ENCODE data around the gene CD52.

Gene CD52

GRCh38 chr1:26290122-26290881 is 27.5 kb upstream of the CD52 start:
- Histone ChIP-seq H2AFZ (ENCODE audit: low read length) (no peak overlapping the region), H3K9ac (ENCODE audit: low read length) (peak overlapping the region; percentile 77), H3K27ac (ENCODE audit: low read depth, low read length, poor library complexity, severe bottlenecking) (peak overlapping the region; percentile 100), H3K4me2 (ENCODE audit: low read length) (peak overlapping the region; percentile 55), H3K79me2 (ENCODE audit: insufficient read depth, low read length) (no peaks in the 10 kb centered on the region), H3K9me3 (ENCODE audit: low read length) (no peaks in the 10 kb centered on the region), H3K9me2 (ENCODE audit: low read depth, low read length) (no peaks in the 10 kb centered on the region), H3K4me1 (ENCODE audit: insufficient read depth, low read length, severe bottlenecking) (peaks cover 72% of the 10 kb centered on the region), H4K20me1 (ENCODE audit: insufficient read depth, low read length) (no peaks in the 10 kb centered on the region), H3K27me3 (ENCODE audit: insufficient read depth, low read length) (no peaks in the 10 kb centered on the region), H3K36me3 (ENCODE audit: insufficient read depth, low read length) (peaks cover 11% of the 10 kb centered on the region; the same call in 1 of the 2 replicates), H3K4me3 (ENCODE audit: low read depth, low read length, poor library complexity, severe bottlenecking) (peak overlapping the region; percentile 11), H3F3A (ENCODE audit: insufficient read depth, low read length) (peaks cover 22% of the 10 kb centered on the region; the same call in 1 of the 2 replicates)
- TF ChIP-seq CTCF (IDR thresholded peaks at IDR 0.05; ENCODE audit: low read length) (no peak), EZH2 (IDR thresholded peaks at IDR 0.05; ENCODE audit: borderline replicate concordance, low read length) (no peak)

GRCh38 chr1:26290882-26291261 is 26.9 kb upstream of the CD52 start:
- Histone ChIP-seq H3K4me2 (ENCODE audit: low read length) (peak overlapping the region; percentile 55), H4K20me1 (ENCODE audit: insufficient read depth, low read length) (no peaks in the 10 kb centered on the region), H3K9me2 (ENCODE audit: low read depth, low read length) (no peaks in the 10 kb centered on the region), H3K4me3 (ENCODE audit: low read depth, low read length, poor library complexity, severe bottlenecking) (no peak overlapping the region), H3K9me3 (ENCODE audit: low read length) (no peaks in the 10 kb centered on the region), H3K27me3 (ENCODE audit: insufficient read depth, low read length) (no peaks in the 10 kb centered on the region), H3K36me3 (ENCODE audit: insufficient read depth, low read length) (peaks cover 15% of the 10 kb centered on the region; the same call in 1 of the 2 replicates), H3K27ac (ENCODE audit: low read depth, low read length, poor library complexity, severe bottlenecking) (peak overlapping the region; percentile 100), H3K4me1 (ENCODE audit: insufficient read depth, low read length, severe bottlenecking) (peaks cover 66% of the 10 kb centered on the region), H3K9ac (ENCODE audit: low read length) (peak overlapping the region; percentile 77), H2AFZ (ENCODE audit: low read length) (no peak overlapping the region), H3F3A (ENCODE audit: insufficient read depth, low read length) (peaks cover 22% of the 10 kb centered on the region; the same call in 1 of the 2 replicates), H3K79me2 (ENCODE audit: insufficient read depth, low read length) (no peaks in the 10 kb centered on the region)
- TF ChIP-seq EZH2 (IDR thresholded peaks at IDR 0.05; ENCODE audit: borderline replicate concordance, low read length) (no peak), CTCF (IDR thresholded peaks at IDR 0.05; ENCODE audit: low read length) (no peak)

- Histone ChIP-seq H4K20me1 (ENCODE audit: insufficient read depth, low read length) (no peaks in the 10 kb centered on the region), H3K36me3 (ENCODE audit: insufficient read depth, low read length) (peaks cover 20% of the 10 kb centered on the region; the same call in 1 of the 2 replicates), H3K9ac (ENCODE audit: low read length) (peak overlapping the region; percentile 77), H3K9me2 (ENCODE audit: low read depth, low read length) (no peaks in the 10 kb centered on the region), H3K79me2 (ENCODE audit: insufficient read depth, low read length) (no peaks in the 10 kb centered on the region), H3K27ac (ENCODE audit: low read depth, low read length, poor library complexity, severe bottlenecking) (peak overlapping the region; percentile 100), H3K4me1 (ENCODE audit: insufficient read depth, low read length, severe bottlenecking) (peaks cover 61% of the 10 kb centered on the region), H3K4me2 (ENCODE audit: low read length) (peak overlapping the region; percentile 55), H3K4me3 (ENCODE audit: low read depth, low read length, poor library complexity, severe bottlenecking) (no peak overlapping the region), H2AFZ (ENCODE audit: low read length) (no peak overlapping the region), H3K9me3 (ENCODE audit: low read length) (no peaks in the 10 kb centered on the region), H3K27me3 (ENCODE audit: insufficient read depth, low read length) (no peaks in the 10 kb centered on the region), H3F3A (ENCODE audit: insufficient read depth, low read length) (peaks cover 22% of the 10 kb centered on the region; the same call in 1 of the 2 replicates)
- TF ChIP-seq CTCF (IDR thresholded peaks at IDR 0.05; ENCODE audit: low read length) (no peak), EZH2 (IDR thresholded peaks at IDR 0.05; ENCODE audit: borderline replicate concordance, low read length) (no peak)
These were observed 26.3 kb upstream of the CD52 start for GRCh38 chr1:26291433-26291832.
